Right lung (tissue), 10 donors: ENCODE measurements around the gene AMY1C. TPM values are rescaled to one million over a fixed set of nuclear protein-coding genes. Genes with fewer than 3 reads are reported as not detected.
A peak's percentile ranks its signal among the peaks of the same experiment; 100 is the strongest.
"Not testable (repeated sequence)": the region's sequence is repeated elsewhere in the genome, so short reads cannot be mapped to it uniquely, and the experiment has no call there.

Source experiments
- DNase-seq, 2 donors: peaks; one replicate each; pipeline ENCODE4 v3.0.0-alpha.2; 2013
- long read RNA-seq, 8 donors: transcript quantifications; one replicate each; lab custom pipeline, GENCODE V29; 2026
- polyA plus RNA-seq, 5 donors: library from polyadenylated mRNA; unstranded; fragments of 120-200 nt; gene quantifications; one replicate each; pipeline versions ENCODE4 v1.2.1 to v1.2.3, GENCODE V29; 2013; ENCODE audit warnings: inconsistent platforms in 1 of 5, low replicate concordance in 1 of 5; ENCODE audit not compliant: insufficient read length in 5 of 5, insufficient read depth in 1 of 5

The AMY1C gene
- polyA plus RNA-seq, result 1 to 10 TPM; 1.6 to 7.8 (median 3.3) TPM
- long read RNA-seq, donor 1, partial matches to known transcripts, result 0 of 1 reads
- long read RNA-seq, donor 1, other reads (novel, unspliced or antisense), result 0 of 1 reads
- long read RNA-seq, donor 2, result 0 reads
- long read RNA-seq, donor 3, result 0 reads
- long read RNA-seq, donor 4, result 0 reads
- long read RNA-seq, donor 5, result 0 reads
- long read RNA-seq, donor 6, result 0 reads
- long read RNA-seq, donor 7, result 0 reads
- long read RNA-seq, donor 8, result 0 reads

DNA sequence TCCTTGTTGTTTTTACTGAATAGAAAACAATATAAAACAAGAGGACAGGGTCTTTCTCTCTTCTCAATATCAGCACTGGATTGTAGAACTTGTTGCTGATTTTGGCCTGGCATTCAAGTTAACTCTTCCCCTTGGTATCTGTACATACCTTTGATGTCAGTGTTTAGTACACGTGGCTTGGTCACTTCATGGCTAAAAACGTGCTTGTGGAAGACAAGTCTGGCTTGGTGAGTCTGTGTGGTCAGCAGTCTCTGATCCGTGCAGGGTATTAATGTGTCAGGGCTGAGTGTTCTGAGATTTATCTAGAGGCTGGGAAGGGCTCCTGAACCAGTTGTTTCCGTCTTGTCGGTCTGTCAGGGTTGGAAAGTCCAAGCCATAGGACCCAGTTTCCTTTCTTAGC lies at the start of gene AMY1C:
TSS of gene AMY1C (plus strand) at position 301 of the 400 bp plus-strand sequence. CDS start 572 bp downstream, outside the sequence.
- DNase-seq, result not testable (repeated sequence)

DNA sequence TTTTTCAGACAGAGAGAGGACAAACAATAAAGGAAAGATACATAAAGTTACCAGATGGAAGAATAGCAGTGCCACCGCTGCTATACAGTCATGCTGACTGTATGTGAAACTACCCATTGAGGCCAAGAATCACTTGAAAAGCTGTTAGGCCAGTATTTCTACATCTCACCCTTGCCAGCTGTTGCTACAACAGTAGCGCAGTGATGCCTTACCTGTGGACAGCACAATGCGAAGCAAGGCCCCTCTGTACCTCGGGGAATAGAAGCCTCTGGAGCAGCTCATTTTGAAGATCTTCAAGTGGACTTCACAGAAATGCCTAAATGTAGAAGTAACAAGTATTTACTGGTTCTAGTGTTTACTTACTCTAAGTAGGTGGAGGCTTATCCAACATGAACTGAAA lies 49.0 kb upstream of the AMY1C start:
- not testable (repeated sequence) for DNase-seq

DNA sequence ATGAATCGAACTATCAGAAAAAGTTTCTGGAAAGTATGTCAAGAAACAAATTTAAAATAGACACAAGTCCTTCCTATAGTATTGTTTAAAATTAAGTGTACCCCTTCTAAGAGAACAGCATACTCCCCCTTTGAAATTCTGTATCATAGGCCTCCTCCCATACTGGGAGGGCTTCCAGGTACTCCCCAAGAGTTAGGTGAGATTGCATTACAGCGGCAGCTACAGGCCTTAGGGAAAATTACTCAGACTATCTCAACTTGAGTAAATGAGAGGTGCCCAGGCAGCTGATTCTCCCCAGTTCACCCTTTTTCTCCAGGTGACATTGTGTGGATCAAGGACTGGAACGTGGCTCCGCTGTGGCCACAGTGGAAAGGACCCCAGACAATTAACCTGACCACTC lies 48.4 kb upstream of the AMY1C start:
- DNase-seq, result not testable (repeated sequence)

DNA sequence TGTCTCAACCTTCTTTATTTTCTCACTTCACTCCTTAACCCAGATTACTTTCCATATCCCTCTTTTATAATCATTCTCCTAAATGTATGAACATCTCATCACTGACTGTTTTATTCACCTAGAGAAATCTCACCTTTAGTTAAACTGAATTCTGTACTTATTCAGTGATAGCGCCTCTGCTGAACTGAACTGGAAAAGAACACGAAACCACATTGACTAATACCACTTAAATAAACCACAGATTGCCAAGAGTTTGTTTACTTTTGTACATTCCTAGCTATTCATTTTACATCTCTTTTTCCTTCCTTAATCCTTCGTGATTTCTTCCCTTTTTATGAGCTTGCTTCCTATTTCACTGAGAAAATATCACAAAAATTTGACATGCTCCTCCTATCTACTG lies 42.0 kb upstream of the AMY1C start:
- not testable (repeated sequence) for DNase-seq

DNA sequence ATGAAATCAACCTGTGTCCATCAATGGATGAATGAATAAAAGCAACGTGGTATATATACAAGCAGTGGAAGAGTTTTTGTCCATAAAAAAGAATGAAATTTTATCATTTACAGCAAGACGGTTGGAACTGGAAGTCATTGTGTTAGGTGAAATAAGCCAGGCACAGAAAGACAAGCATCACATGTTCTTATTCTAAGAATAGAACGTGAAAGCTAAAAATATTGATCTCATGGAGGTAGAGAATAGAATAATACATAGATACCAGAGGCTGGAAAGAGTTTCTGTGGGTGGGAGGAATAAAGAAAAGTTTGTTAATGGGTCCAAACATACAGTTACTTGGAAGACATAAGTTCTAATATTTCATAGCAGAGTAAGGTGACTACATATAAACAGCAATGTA lies 39.3 kb upstream of the AMY1C start:
- DNase-seq, result not testable (repeated sequence)

DNA sequence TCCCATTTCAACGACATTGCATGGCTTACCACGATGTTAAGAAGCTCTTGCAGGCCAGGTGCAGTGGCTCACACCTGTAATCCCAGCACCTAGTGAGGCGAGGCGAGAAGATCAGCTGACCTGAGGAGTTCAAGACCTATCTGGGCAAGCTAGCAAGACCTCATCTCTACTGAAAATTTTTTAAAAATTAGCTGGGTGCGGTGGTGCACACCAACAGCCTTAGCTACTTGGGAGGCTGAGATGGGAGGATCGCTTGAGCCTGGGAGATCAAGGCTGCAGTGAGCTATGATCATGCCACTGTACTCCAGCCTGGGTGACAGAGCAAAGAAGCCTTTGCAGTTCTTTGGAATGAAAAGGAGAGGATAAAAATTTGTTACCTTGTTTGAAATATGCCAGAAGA lies 32.3 kb upstream of the AMY1C start:
- DNase-seq, result not testable (repeated sequence)

DNA sequence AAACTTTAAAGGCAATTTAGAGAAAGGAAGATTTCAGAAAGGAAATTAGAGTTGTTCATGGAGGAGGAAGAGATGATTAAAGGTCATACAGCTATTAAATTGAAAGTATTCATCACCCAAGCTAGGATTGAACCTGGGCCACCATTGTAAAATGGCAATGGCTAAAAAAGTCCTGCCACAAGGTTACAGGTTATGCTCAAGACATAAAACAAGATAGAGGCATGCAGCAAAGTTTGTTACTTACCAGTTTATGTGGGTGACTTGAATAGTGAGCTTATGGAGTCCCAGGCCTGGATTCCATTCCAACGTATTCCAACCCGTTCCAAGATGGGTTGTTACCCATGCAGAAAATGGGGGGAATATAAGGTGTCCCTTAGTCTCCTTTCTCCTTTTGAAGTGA lies 28.2 kb upstream of the AMY1C start:
- not testable (repeated sequence) for DNase-seq

DNA sequence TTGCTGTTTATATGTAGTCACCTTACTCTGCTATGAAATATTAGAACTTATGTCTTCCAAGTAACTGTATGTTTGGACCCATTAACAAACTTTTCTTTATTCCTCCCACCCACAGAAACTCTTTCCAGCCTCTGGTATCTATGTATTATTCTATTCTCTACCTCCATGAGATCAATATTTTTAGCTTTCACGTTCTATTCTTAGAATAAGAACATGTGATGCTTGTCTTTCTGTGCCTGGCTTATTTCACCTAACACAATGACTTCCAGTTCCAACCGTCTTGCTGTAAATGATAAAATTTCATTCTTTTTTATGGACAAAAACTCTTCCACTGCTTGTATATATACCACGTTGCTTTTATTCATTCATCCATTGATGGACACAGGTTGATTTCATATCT lies 14.4 kb upstream of the AMY1C start:
- DNase-seq, result not testable (repeated sequence)

DNA sequence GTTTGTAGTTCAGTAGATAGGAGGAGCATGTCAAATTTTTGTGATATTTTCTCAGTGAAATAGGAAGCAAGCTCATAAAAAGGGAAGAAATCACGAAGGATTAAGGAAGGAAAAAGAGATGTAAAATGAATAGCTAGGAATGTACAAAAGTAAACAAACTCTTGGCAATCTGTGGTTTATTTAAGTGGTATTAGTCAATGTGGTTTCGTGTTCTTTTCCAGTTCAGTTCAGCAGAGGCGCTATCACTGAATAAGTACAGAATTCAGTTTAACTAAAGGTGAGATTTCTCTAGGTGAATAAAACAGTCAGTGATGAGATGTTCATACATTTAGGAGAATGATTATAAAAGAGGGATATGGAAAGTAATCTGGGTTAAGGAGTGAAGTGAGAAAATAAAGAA lies 11.7 kb upstream of the AMY1C start:
- not testable (repeated sequence) for DNase-seq

DNA sequence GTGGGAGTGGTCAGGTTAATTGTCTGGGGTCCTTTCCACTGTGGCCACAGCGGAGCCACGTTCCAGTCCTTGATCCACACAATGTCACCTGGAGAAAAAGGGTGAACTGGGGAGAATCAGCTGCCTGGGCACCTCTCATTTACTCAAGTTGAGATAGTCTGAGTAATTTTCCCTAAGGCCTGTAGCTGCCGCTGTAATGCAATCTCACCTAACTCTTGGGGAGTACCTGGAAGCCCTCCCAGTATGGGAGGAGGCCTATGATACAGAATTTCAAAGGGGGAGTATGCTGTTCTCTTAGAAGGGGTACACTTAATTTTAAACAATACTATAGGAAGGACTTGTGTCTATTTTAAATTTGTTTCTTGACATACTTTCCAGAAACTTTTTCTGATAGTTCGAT lies 5.2 kb upstream of the AMY1C start:
- not testable (repeated sequence) for DNase-seq

DNA sequence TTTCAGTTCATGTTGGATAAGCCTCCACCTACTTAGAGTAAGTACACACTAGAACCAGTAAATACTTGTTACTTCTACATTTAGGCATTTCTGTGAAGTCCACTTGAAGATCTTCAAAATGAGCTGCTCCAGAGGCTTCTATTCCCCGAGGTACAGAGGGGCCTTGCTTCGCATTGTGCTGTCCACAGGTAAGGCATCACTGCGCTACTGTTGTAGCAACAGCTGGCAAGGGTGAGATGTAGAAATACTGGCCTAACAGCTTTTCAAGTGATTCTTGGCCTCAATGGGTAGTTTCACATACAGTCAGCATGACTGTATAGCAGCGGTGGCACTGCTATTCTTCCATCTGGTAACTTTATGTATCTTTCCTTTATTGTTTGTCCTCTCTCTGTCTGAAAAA lies 4.7 kb upstream of the AMY1C start:
- DNase-seq, result not testable (repeated sequence)

DNA sequence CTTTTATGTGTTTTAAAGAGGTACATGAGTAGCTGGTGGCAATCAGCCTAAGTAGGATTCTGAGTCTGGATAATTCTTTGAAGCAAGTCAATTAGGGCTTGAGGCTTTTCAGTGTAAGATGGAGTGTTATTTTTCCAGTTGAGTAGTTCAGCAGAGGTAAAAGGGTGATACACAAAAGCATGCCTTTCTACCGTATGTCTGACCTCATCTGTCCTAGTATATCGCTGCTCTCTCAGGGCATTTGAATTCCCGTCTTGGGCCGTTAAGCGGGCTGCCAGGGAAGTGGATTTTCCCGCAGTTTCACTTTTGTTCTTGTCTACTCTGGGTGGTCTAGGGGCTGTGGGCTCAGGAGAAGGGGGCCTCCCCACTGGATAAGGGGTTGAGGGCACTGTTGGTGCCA lies 1.4 kb upstream of the AMY1C start:
- not testable (repeated sequence) for DNase-seq

DNA sequence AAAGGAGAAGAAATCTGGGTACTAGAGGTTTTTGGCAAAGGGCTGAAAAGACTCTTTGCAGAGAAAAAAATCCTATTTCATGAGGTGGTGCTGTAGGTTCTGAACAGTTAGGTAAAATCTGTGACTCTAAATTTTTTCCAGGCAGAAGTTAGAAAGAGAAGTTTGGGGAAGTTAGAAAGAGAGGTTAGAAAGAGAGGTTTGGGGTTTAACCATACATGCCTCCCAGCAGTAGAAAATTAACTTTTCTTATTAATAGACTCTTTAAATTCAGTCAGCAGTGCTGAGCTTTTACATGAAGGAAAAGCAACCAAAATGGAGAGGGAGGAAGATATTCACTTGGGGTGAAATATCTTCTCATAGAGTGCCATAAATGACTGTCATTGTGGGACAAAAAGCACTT lies 12.2 kb downstream of the AMY1C start:
- DNase-seq, result no peak

DNA sequence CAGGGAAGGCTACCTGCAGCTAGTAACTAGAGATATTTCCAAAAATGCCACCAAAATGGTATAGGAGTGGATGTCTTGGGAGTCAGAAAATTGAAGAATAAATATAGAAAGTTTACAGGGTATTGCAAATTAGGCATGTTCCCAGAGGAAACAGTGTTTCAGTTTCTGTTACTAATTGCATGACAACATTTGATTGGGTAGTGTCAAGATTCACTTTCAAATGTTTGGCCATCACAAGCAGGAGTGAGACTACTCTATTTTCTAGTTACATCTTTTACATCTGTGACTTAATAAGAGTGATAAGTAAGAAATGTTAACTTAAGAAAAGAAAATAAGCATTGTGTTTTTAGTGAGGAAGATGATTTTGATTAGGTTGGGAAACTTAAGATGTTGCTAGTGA lies 30.2 kb downstream of the AMY1C start:
- DNase-seq, result no peak

DNA sequence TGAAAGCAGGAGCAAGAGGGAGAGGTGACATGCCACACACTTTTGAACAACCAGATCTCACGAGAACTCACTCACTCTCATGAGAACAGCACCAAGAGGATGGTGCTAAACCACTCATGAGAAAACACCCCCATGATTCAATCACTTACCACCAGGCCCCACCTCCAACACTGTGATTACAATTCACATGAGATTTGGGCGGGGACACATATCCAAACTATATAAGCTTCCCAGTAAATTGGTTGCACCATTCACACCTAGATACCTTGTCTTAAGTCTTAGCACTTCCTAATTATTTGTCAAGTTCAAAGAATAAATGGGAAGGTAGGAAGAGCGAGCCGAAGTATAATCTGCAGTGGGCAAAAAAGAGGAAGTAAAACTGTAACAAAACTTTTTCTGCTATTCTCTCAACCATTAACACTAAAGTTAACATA lies 34.3 kb downstream of the AMY1C start:
- DNase-seq, result no peak

DNA sequence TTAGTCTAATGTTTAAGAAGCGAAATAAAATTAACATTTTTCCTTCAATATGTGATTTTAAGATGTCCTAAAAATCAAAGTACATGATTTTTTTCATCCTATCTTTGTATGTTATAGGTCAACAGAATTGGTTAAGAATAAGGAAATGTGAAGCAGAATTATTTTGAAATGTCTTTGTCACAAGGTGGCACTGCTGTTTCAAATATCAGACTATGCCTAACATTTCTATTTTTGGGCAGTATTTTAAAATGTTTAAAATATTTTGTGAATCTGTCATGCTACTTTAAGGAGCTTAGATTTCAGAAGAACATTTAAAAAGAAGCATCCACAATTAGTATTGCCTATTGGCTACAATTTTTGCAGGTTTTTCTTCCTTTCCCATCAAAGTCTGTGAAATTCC lies 38.7 kb downstream of the AMY1C start:
- peak in 1 of 2 donors; percentile 8 for DNase-seq

DNA sequence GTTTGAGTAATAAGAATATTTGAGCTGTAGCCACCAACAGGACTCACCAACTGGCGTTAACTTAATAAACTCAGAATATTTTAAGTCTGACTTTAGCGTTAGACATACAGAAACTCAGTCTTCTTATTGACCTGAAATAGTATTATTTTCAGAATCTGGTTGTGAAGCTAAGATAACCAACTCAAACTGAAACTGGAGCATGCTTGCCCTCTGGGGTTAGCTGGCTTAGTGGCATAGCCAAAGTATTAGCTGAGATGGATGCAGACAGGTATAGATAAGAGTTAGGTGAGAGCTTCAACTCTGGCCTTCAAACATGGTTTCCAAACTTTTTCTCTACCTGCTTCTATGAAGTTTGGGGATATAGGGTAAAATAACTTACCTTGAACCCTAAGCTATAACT lies 40.5 kb downstream of the AMY1C start:
- no peak for DNase-seq

Other genes starting within 250 kb of the AMY1C start
- gene RNPC3, start 224.2 kb upstream of the AMY1C start, polyA plus RNA-seq, result 10 to 100 TPM; 37.2 to 77.5 (median 64.1) TPM
- gene AMY2B, start 178.3 kb upstream of the AMY1C start, polyA plus RNA-seq, result 10 to 100 TPM; 31.4 to 48.0 (median 37.8) TPM
- under 1 TPM in 4 of 5 donors, not detected in 1; 0.14 to 0.49 (median 0.28) TPM for gene AMY2A, start 132.5 kb upstream of the AMY1C start, polyA plus RNA-seq
- gene AMY1A, start 94.1 kb upstream of the AMY1C start, polyA plus RNA-seq, result 1 to 10 TPM in 1 of 5 donors, under 1 TPM in 2, not detected in 2; 0.15 to 2.1 (median 0.38) TPM
- 1 to 10 TPM in 1 of 5 donors, under 1 TPM in 2, not detected in 2; 0.33 to 1.3 (median 0.45) TPM for gene AMY1B, start 53.7 kb upstream of the AMY1C start, polyA plus RNA-seq